PFSK-1 (cell line): ENCODE results near the gene SLCO6A1.

Experiments used
- FOXP2 ChIP-seq: optimal IDR thresholded peaks from 2 replicates; pipeline ENCODE3; 2011; ENCODE audit warnings: borderline replicate concordance, control low read depth, inconsistent platforms; ENCODE audit not compliant: insufficient read depth; ENCODE audit errors: extremely low read length, extremely low read depth
- POLR2AphosphoS5 ChIP-seq: IDR thresholded peaks from 2 replicates; pipeline ENCODE4 v1.6.1; 2012; ENCODE audit warnings: low read depth, mild to moderate bottlenecking, control low read depth, low read length, moderate library complexity
- SIN3A ChIP-seq: IDR thresholded peaks from 2 replicates; pipeline ENCODE4 v1.6.1; 2012; ENCODE audit warnings: mild to moderate bottlenecking, low read length, moderate library complexity, borderline replicate concordance; ENCODE audit not compliant: insufficient read depth
- TAF1 ChIP-seq: IDR thresholded peaks from 2 replicates; pipeline ENCODE4 v1.6.1; 2012; ENCODE audit warnings: low read length, control low read depth, borderline replicate concordance; ENCODE audit not compliant: insufficient read depth
- TF ChIP-seq, protein P1 (sequence below), 2 experiments: IDR thresholded peaks; 2 replicates each; pipeline versions ENCODE4 v1.6.1 to v1.8.0; 2011 to 2012; ENCODE audit warnings: low read depth in 2 of 2, low read length in 2 of 2, control low read depth in 1 of 2, inconsistent platforms in 1 of 2, mild to moderate bottlenecking in 1 of 2, moderate library complexity in 1 of 2; ENCODE audit not compliant: insufficient read depth in 1 of 2

SLCO6A1 gene

GRCh38 chr5:102421647-102422046, 77.2 kb downstream of the SLCO6A1 start:
- TF ChIP-seq, protein P1, sequence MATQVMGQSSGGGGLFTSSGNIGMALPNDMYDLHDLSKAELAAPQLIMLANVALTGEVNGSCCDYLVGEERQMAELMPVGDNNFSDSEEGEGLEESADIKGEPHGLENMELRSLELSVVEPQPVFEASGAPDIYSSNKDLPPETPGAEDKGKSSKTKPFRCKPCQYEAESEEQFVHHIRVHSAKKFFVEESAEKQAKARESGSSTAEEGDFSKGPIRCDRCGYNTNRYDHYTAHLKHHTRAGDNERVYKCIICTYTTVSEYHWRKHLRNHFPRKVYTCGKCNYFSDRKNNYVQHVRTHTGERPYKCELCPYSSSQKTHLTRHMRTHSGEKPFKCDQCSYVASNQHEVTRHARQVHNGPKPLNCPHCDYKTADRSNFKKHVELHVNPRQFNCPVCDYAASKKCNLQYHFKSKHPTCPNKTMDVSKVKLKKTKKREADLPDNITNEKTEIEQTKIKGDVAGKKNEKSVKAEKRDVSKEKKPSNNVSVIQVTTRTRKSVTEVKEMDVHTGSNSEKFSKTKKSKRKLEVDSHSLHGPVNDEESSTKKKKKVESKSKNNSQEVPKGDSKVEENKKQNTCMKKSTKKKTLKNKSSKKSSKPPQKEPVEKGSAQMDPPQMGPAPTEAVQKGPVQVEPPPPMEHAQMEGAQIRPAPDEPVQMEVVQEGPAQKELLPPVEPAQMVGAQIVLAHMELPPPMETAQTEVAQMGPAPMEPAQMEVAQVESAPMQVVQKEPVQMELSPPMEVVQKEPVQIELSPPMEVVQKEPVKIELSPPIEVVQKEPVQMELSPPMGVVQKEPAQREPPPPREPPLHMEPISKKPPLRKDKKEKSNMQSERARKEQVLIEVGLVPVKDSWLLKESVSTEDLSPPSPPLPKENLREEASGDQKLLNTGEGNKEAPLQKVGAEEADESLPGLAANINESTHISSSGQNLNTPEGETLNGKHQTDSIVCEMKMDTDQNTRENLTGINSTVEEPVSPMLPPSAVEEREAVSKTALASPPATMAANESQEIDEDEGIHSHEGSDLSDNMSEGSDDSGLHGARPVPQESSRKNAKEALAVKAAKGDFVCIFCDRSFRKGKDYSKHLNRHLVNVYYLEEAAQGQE (IDR thresholded peaks at IDR 0.05; ENCODE audit: insufficient read depth in 1 of 2, low read depth in 2 of 2, low read length in 2 of 2), result no peak
- TF ChIP-seq POLR2AphosphoS5 (no peak), FOXP2 (no peak), TAF1 (no peak)

DNA sequence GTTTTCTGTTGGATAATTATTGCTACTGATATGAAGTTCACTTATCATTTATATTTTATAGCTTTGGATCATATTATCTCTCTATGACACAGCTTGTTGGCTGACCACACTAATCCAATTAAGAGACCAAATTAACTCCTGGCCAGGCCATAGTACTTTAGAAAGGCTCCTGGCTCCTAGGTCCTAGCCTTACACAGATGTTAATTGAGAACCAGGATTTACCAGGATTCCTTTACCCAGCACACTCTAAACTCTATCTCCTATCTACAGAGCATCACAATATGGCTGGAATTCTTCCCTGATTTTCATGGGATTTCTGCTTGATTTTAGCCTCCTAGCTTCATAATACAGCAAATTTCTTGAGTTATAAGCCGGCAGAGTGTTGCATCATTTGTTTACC, 80.3 kb downstream of the SLCO6A1 start:
- TF ChIP-seq SIN3A, result no peak
- no peak for TF ChIP-seq TAF1
- no peak for TF ChIP-seq POLR2AphosphoS5
- TF ChIP-seq, protein P1 (IDR thresholded peaks at IDR 0.05; ENCODE audit: insufficient read depth in 1 of 2, low read depth in 2 of 2, low read length in 2 of 2), result no peak
- no peak for TF ChIP-seq FOXP2

GRCh38 chr5:102414448-102414847, 84.4 kb downstream of the SLCO6A1 start:
- TF ChIP-seq SIN3A, result no peak
- TF ChIP-seq, protein P1 (IDR thresholded peaks at IDR 0.05; ENCODE audit: insufficient read depth in 1 of 2, low read depth in 2 of 2, low read length in 2 of 2), result no peak
- TF ChIP-seq POLR2AphosphoS5, result no peak
- TF ChIP-seq TAF1, result no peak
- TF ChIP-seq FOXP2, result no peak

- TF ChIP-seq SIN3A (no peak), POLR2AphosphoS5 (no peak), TAF1 (no peak), FOXP2 (no peak)
- TF ChIP-seq, protein P1 (IDR thresholded peaks at IDR 0.05; ENCODE audit: insufficient read depth in 1 of 2, low read depth in 2 of 2, low read length in 2 of 2), result no peak
Measured at GRCh38 chr5:102388235-102388634, 110.6 kb downstream of the SLCO6A1 start.

DNA sequence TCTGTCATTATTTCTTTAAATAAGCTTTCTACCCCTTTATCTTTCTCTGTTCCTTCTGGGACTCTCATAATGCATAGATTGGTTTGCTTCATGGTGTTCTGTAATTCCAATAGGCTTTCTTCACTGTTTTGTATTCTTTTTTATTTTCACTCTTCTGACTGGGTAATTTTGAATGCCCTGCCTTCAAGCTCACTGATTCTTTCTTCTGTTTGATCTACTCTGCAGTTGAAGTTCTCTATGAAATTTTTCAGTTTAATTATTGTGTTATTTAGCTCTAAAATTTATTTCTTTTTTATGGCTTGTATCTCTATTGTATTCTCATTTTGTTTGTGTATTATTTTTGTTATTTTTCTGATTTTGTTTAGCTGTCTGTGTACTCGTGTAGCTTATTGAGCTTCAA, 113.4 kb downstream of the SLCO6A1 start:
- TF ChIP-seq TAF1 (no peak), POLR2AphosphoS5 (no peak), FOXP2 (no peak), SIN3A (no peak)
- TF ChIP-seq, protein P1 (IDR thresholded peaks at IDR 0.05; ENCODE audit: insufficient read depth in 1 of 2, low read depth in 2 of 2, low read length in 2 of 2), result no peak
